Glutamatergic neuron (in vitro differentiated cells): ENCODE results near the gene TRAPPC3. TPM values are rescaled to one million over a fixed set of nuclear protein-coding genes. Genes with fewer than 3 reads are reported as not detected.

Experiments used
- DNase-seq: peaks from one replicate; pipeline ENCODE4 v3.0.0; 2022
- H3K27ac Mint-ChIP-seq: one replicate; pipeline ENCODE4 v1.8.0; 2020; ENCODE audit warnings: mild to moderate bottlenecking, mixed read lengths, inconsistent platforms; ENCODE audit not compliant: unreplicated experiment
- H3K27me3 Mint-ChIP-seq: one replicate; pipeline ENCODE4 v1.8.0; 2020; ENCODE audit warnings: mild to moderate bottlenecking, moderate library complexity, mixed read lengths, inconsistent platforms; ENCODE audit not compliant: unreplicated experiment
- H3K36me3 Mint-ChIP-seq: one replicate; pipeline ENCODE4 v1.8.0; 2020; ENCODE audit warnings: mild to moderate bottlenecking, mixed read lengths, inconsistent platforms; ENCODE audit not compliant: unreplicated experiment
- H3K4me1 Mint-ChIP-seq: one replicate; pipeline ENCODE4 v1.8.0; 2020; ENCODE audit warnings: mild to moderate bottlenecking, low read depth, mixed read lengths, inconsistent platforms; ENCODE audit not compliant: unreplicated experiment
- H3K4me3 Mint-ChIP-seq: one replicate; pipeline ENCODE4 v1.8.0; 2020; ENCODE audit warnings: mild to moderate bottlenecking, mixed read lengths, inconsistent platforms; ENCODE audit not compliant: unreplicated experiment
- H3K9me3 Mint-ChIP-seq: one replicate; pipeline ENCODE4 v1.8.0; 2020; ENCODE audit warnings: mild to moderate bottlenecking, moderate library complexity, mixed read lengths, inconsistent platforms; ENCODE audit not compliant: unreplicated experiment
- total RNA-seq: library from RNA; stranded (reverse); fragmentation: NEBNext Ultra II Directional; extraction: Animal tissue kit (Norgen Biotek cat#: 25700); gene quantifications from one replicate; pipeline ENCODE4 v1.2.1, GENCODE V29; 2021; ENCODE audit not compliant: unreplicated experiment
- TF ChIP-seq, protein P1 (sequence below): fragments of 200-600 bp; sonication (generic); IDR thresholded peaks from one replicate; pipeline ENCODE4 v1.5.0; 2021; ENCODE audit not compliant: partially characterized antibody, unreplicated experiment

Gene TRAPPC3
- total RNA-seq, 1 donor from 2014 or later, result 30.0 TPM

DNA sequence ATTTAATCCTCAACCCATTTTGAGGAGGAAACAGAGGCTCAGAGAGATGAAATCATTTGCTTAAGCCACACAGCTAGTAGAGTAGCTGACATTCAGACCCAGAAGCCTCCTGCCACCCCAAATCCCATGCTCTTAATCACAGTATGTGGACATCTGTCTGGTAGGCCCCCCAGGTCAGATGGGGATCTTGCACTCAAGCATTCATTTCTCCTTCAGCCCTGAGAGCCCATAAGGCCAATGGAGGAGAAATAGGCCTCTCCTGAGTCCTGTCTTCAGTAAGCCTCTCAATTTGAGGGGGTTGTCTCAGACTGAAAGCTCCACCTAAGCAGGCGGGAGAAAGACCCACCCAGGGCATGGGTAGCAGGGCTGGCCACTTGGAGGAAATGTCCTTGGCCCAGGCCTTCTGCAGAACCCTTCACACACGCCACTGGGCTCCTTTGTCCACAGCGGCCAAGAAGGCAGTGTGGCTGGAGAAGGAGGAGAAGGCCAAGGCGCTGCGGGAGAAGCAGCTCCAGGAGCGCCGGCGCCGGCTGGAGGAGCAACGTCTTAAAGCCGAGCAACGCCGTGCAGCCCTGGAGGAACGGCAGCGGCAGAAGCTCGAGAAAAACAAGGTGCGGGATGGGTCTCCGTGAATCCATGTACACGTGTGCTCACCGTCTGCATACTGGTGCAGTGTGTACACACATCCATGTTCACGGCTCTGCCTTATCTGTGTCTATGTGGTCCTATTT, 22.9 kb upstream of the TRAPPC3 start:
- DNase-seq, result no peak
- Mint-ChIP-seq H3K4me1 (peaks cover 6% of the 10 kb centered on the region), H3K27me3 (peaks cover 2% of the 10 kb centered on the region), H3K36me3 (no peaks in the 10 kb centered on the region), H3K9me3 (peaks cover 6% of the 10 kb centered on the region), H3K4me3 (no peak overlapping the region), H3K27ac (no peak overlapping the region)
- TF ChIP-seq, protein P1, sequence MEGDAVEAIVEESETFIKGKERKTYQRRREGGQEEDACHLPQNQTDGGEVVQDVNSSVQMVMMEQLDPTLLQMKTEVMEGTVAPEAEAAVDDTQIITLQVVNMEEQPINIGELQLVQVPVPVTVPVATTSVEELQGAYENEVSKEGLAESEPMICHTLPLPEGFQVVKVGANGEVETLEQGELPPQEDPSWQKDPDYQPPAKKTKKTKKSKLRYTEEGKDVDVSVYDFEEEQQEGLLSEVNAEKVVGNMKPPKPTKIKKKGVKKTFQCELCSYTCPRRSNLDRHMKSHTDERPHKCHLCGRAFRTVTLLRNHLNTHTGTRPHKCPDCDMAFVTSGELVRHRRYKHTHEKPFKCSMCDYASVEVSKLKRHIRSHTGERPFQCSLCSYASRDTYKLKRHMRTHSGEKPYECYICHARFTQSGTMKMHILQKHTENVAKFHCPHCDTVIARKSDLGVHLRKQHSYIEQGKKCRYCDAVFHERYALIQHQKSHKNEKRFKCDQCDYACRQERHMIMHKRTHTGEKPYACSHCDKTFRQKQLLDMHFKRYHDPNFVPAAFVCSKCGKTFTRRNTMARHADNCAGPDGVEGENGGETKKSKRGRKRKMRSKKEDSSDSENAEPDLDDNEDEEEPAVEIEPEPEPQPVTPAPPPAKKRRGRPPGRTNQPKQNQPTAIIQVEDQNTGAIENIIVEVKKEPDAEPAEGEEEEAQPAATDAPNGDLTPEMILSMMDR, result no peak

DNA sequence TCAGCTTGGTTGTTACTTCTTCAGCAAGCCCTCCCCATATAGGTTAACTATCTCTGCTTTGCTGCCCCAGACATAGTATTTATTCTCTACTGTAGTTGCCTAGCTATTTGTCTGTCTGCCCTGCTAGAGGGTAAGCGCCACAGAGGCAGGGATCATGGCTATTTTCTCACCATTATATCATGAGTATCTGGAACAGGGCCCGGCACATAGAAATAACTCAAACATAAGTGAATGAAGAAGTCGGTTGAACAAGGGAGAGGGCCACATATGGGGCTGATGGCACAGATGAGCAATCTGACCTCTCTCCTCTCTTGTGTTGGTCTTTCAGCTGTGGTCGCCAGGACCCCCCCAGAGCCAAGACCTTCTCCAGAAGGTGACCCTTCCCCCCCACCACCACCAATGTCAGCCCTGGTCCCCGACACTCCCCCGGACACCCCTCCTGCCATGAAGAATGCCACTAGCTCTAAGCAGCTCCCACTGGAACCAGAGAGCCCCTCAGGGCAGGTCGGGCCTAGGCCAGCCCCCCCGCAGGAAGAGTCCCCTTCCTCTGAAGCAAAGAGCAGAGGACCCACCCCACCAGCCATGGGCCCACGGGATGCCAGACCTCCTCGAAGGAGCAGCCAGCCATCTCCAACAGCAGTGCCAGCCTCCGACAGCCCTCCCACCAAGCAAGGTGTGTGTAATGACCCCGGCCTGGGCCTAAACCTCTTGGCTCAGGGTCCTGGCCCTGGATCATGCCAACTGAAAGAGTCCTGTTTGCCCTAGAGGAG, 21.5 kb upstream of the TRAPPC3 start:
- TF ChIP-seq, protein P1, result no peak
- Mint-ChIP-seq H3K36me3 (no peaks in the 10 kb centered on the region), H3K9me3 (peaks cover 7% of the 10 kb centered on the region), H3K27me3 (peaks cover 2% of the 10 kb centered on the region), H3K4me3 (no peak overlapping the region), H3K4me1 (peaks cover 13% of the 10 kb centered on the region), H3K27ac (no peak overlapping the region)
- DNase-seq, result no peak

DNA sequence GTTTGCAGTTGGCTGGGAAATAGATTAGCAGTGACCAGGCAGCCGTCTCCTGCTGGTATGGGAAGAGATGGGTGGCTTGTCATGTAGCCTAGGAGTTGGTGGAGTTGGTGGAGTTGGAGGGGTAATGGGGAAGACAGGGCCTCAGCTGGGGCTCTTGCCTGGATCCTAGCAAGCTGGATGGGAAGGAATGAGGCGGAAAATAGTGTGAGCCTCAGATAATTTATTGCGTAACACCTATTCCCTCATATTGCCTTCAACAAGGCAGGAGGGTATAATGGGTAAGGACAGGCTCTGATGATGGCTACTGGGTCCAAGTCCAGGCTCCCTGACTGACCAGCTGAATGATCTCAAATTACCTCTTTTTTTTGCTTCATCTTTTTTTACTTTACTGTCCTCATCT, 19.2 kb upstream of the TRAPPC3 start:
- Mint-ChIP-seq H3K9me3 (peaks cover 4% of the 10 kb centered on the region), H3K4me3 (no peak overlapping the region), H3K27ac (no peak overlapping the region), H3K36me3 (no peaks in the 10 kb centered on the region), H3K27me3 (peaks cover 2% of the 10 kb centered on the region), H3K4me1 (peaks cover 7% of the 10 kb centered on the region)
- TF ChIP-seq, protein P1, result no peak
- no peak for DNase-seq

DNA sequence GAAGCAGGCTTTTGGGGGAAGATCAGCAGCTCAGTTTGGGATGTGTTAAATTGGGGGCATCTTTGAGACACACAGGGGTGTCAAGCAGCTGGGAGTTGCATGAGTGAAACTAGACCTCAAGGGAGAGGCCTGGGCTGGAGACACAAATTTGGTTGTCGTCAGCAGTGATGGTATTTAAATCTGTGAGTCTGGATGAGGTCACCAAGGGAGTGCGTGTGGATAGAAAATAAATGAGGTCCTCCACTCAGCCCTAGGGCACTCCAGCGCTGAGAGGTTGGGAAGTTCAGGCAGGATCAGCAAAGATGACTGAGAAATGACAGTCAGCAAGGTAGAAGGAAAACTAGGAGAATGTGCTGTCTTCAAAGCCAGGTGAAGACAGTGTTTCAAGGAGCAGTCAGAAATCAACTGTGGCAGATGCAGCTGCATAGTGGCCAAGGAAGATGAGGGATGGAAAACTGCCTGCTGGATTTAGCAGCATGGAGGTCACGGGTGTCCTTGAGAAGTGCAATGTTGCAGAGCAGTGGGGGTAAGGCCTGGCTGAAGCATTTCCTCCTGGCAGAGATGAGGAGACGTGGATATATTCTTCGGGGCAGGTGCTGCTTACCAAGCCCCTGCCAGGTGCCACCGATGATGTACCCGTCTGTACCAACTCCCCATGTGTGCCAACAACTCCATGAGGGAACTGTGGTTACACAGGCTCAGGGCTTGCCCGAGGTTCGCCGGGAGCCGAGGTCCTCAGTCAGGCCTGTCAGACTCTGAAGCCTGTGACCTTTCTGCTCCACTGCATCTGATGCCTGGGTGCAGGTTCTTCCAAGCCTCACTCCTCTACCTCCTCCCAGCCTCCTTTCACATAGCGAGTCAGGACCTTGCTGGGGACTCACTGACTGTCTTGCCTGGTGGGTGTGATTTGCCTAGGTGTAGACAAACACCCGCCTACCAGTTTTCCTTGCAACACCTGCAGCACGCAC, 17.9 kb upstream of the TRAPPC3 start:
- no peak overlapping the region for H3K27ac Mint-ChIP-seq
- TF ChIP-seq, protein P1, result no peak
- no peaks in the 10 kb centered on the region for H3K36me3 Mint-ChIP-seq
- H3K4me3 Mint-ChIP-seq, result no peak overlapping the region
- DNase-seq, result no peak
- peaks cover 2% of the 10 kb centered on the region for H3K27me3 Mint-ChIP-seq
- H3K4me1 Mint-ChIP-seq, result peaks cover 7% of the 10 kb centered on the region
- peaks cover 4% of the 10 kb centered on the region for H3K9me3 Mint-ChIP-seq
